Measurements from ENCODE around the gene DZIP1L.

GRCh38 chr3:138016065-138016464, 99.3 kb downstream of the DZIP1L start:
- TF ChIP-seq CTCF (IDR thresholded peaks at IDR 0.05) (no peak), POLR2A (IDR thresholded peaks at IDR 0.05) (no peak), EP300 (IDR thresholded peaks at IDR 0.05) (no peak)
